Measurements from ENCODE around the gene RFT1.

RFT1 gene

GRCh38 chr3:53122933-53123305 lies 7.3 kb downstream of the RFT1 start:
- DNase-seq: no peak

GRCh38 chr3:53122255-53122932 lies 7.8 kb downstream of the RFT1 start:
- DNase-seq: no peak

- no peak for DNase-seq
Measured at GRCh38 chr3:53120336-53120735, 9.9 kb downstream of the RFT1 start.

- no peak for DNase-seq
Measured at GRCh38 chr3:53116956-53117355, 13.3 kb downstream of the RFT1 start.

GRCh38 chr3:53114412-53115074 lies 15.7 kb downstream of the RFT1 start:
- DNase-seq: no peak

- DNase-seq: peak; percentile 71
Measured at GRCh38 chr3:53114011-53114400, 16.2 kb downstream of the RFT1 start.

GRCh38 chr3:53113293-53114010 lies 16.8 kb downstream of the RFT1 start:
- no peak for DNase-seq

- no peak for DNase-seq
Measured at GRCh38 chr3:53111822-53112221, 18.4 kb downstream of the RFT1 start.

- DNase-seq: peak; percentile 69
Measured at GRCh38 chr3:53109891-53110771, 20.1 kb downstream of the RFT1 start.

- DNase-seq: peak; percentile 6
Measured at GRCh38 chr3:53109190-53109589, 21.0 kb downstream of the RFT1 start.

GRCh38 chr3:53104762-53105161 lies 25.5 kb downstream of the RFT1 start:
- DNase-seq: no peak

- DNase-seq: no peak
Measured at GRCh38 chr3:53103397-53104296, 26.6 kb downstream of the RFT1 start.

- no peak for DNase-seq
Measured at GRCh38 chr3:53102601-53103147, 27.6 kb downstream of the RFT1 start.

GRCh38 chr3:53101956-53102355 lies 28.3 kb downstream of the RFT1 start:
- DNase-seq: no peak

GRCh38 chr3:53100818-53101466 lies 29.3 kb downstream of the RFT1 start:
- no peak for DNase-seq

GRCh38 chr3:53097887-53098286 lies 32.3 kb downstream of the RFT1 start:
- DNase-seq: no peak

- no peak for DNase-seq
Measured at GRCh38 chr3:53092942-53093341, 37.3 kb downstream of the RFT1 start.

GRCh38 chr3:53092216-53092615 lies 38.0 kb downstream of the RFT1 start:
- DNase-seq: no peak

GRCh38 chr3:53091011-53091410 lies 39.2 kb downstream of the RFT1 start:
- DNase-seq: no peak

- no peak for DNase-seq
Measured at GRCh38 chr3:53089511-53089910, 40.7 kb downstream of the RFT1 start.

GRCh38 chr3:53085476-53085875 lies 44.8 kb downstream of the RFT1 start:
- DNase-seq: no peak

Measured in fibroblast of skin of scalp (primary cell).